Neural cell (in vitro differentiated cells): ENCODE data around the gene KCTD13. TPM values are rescaled to one million over a fixed set of nuclear protein-coding genes. Genes with fewer than 3 reads are reported as not detected.

Experiments used
- H2AFZ ChIP-seq: fragments of 200-600, 300-800 bp; sonication (generic), shearing (Covaris generic); 2 replicates; pipeline ENCODE4 v1.6.0; 2014; ENCODE audit warnings: low read depth, mild to moderate bottlenecking, antibody characterized with exemption, low read length, moderate library complexity
- H3F3A ChIP-seq: fragments of 200-600 bp; shearing (Covaris generic); 2 replicates; pipeline ENCODE4 v1.6.1; 2016; ENCODE audit warnings: mild to moderate bottlenecking, moderate library complexity, mixed read lengths, antibody characterized with exemption, low read length; ENCODE audit not compliant: insufficient read depth, poor library complexity, severe bottlenecking
- H3K27ac ChIP-seq: fragments of 200-600, 300-800 bp; sonication (generic), shearing (Covaris generic); 2 replicates; pipeline ENCODE4 v1.5.1; 2014; ENCODE audit warnings: mild to moderate bottlenecking, low read length, moderate library complexity
- H3K27me3 ChIP-seq: fragments of 300-800, 200-600 bp; sonication (generic), shearing (Covaris generic); 2 replicates; pipeline ENCODE4 v1.6.0; 2014; ENCODE audit warnings: mild to moderate bottlenecking, low read depth, low read length, moderate library complexity; ENCODE audit not compliant: insufficient read depth
- H3K36me3 ChIP-seq: fragments of 300-800, 200-600 bp; sonication (generic), shearing (Covaris generic); 2 replicates; pipeline ENCODE4 v1.5.1; 2014; ENCODE audit warnings: mild to moderate bottlenecking, antibody characterized with exemption, low read length, moderate library complexity; ENCODE audit not compliant: insufficient read depth
- H3K4me2 ChIP-seq: fragments of 300-800, 200-600 bp; sonication (generic), shearing (Covaris generic); 2 replicates; pipeline ENCODE4 v1.6.0; 2014; ENCODE audit warnings: mild to moderate bottlenecking, low read length
- H3K4me3 ChIP-seq: fragments of 300-800, 200-600 bp; sonication (generic), shearing (Covaris generic); 2 replicates; pipeline ENCODE4 v1.5.1; 2014; ENCODE audit warnings: mild to moderate bottlenecking, low read length, moderate library complexity
- H3K79me2 ChIP-seq: fragments of 200-600 bp; shearing (Covaris generic); replicated peaks from 2 replicates; pipeline ENCODE4 v1.6.0; 2014; ENCODE audit warnings: mild to moderate bottlenecking, low read length, moderate library complexity; ENCODE audit not compliant: insufficient read depth
- H3K9ac ChIP-seq: fragments of 300-800, 200-600 bp; sonication (generic), shearing (Covaris generic); 2 replicates; pipeline ENCODE4 v1.6.1; 2016; ENCODE audit warnings: mild to moderate bottlenecking, low read length, mixed read lengths
- H3K9me2 ChIP-seq: fragments of 200-600 bp; shearing (Covaris generic); 2 replicates; pipeline ENCODE4 v1.6.1; 2016; ENCODE audit warnings: mild to moderate bottlenecking, low read length, mixed read lengths; ENCODE audit not compliant: insufficient read depth
- H3K9me3 ChIP-seq: fragments of 200-600, 300-800 bp; sonication (generic), shearing (Covaris generic); 2 replicates; pipeline ENCODE4 v1.6.1; 2016; ENCODE audit warnings: mild to moderate bottlenecking, mixed run types, low read length, moderate library complexity, mixed read lengths
- H4K20me1 ChIP-seq: fragments of 200-600 bp; shearing (Covaris generic); 2 replicates; pipeline ENCODE4 v1.6.1; 2016; ENCODE audit warnings: mild to moderate bottlenecking, mixed run types; ENCODE audit not compliant: insufficient read depth
- EP300 ChIP-seq: fragments of 450-650 bp; conservative IDR thresholded peaks from 2 replicates; pipeline ENCODE4 v1.6.1; 2014; ENCODE audit warnings: antibody characterized with exemption, mild to moderate bottlenecking, moderate library complexity; ENCODE audit not compliant: poor library complexity, severe bottlenecking
- EZH2 ChIP-seq: fragments of 200-600, 300-800 bp; shearing (Covaris generic), sonication (generic); IDR thresholded peaks from 2 replicates; pipeline ENCODE4 v1.6.1; 2014; ENCODE audit warnings: antibody characterized with exemption, low read length, borderline replicate concordance, mild to moderate bottlenecking; ENCODE audit not compliant: insufficient read depth, poor library complexity, severe bottlenecking
- MXI1 ChIP-seq: fragments of 450-650 bp; conservative IDR thresholded peaks from 2 replicates; pipeline ENCODE4 v1.6.1; 2014; ENCODE audit warnings: antibody characterized with exemption, mild to moderate bottlenecking; ENCODE audit not compliant: poor library complexity, severe bottlenecking
- POLR2AphosphoS5 ChIP-seq: IDR thresholded peaks from 2 replicates; pipeline ENCODE4 v1.6.1; 2012
- RAD21 ChIP-seq: fragments of 450-650 bp; conservative IDR thresholded peaks from 2 replicates; pipeline ENCODE4 v1.6.1; 2014; ENCODE audit warnings: antibody characterized with exemption, mild to moderate bottlenecking, moderate library complexity
- SMC3 ChIP-seq: fragments of 450-650 bp; conservative IDR thresholded peaks from 2 replicates; pipeline ENCODE4 v1.6.1; 2014; ENCODE audit warnings: antibody characterized with exemption, mild to moderate bottlenecking, moderate library complexity; ENCODE audit not compliant: poor library complexity
- TAF1 ChIP-seq: IDR thresholded peaks from 2 replicates; pipeline ENCODE4 v1.6.1; 2012; ENCODE audit warnings: low read depth
- polyA plus RNA-seq: library from polyadenylated mRNA; depleted of rRNA; stranded (reverse); fragments of >200 nt; gene quantifications from 2 replicates; pipeline ENCODE4 v1.2.3, GENCODE V29; 2014
- TF ChIP-seq, protein P1 (sequence below): IDR thresholded peaks from 2 replicates; pipeline ENCODE4 v1.6.1; 2012; ENCODE audit warnings: borderline replicate concordance
- TF ChIP-seq, protein P2 (sequence below): fragments of 450-650 bp; IDR thresholded peaks from 2 replicates; pipeline ENCODE4 v1.5.1; 2014; ENCODE audit warnings: antibody characterized with exemption, mild to moderate bottlenecking, moderate library complexity; ENCODE audit not compliant: poor library complexity, severe bottlenecking

The KCTD13 gene
- polyA plus RNA-seq, 1 donor from 2014 or later: 55.0 TPM

DNA sequence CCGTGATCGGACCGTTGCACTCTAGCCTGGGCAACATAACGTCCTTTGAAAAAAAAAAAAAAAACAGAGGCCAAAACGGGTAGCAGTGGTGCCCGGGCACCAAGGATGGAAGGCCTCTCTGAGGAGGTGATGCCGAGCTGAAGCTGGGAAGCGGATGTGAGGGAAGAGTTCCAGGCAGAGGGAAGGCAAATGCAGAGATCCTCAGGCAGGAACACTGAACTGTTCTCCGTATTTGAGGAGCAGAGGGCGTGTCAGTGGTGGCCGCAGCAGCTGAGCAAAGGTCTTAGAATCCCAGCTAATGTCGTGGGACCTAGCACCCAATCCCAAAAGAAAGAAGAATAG, 656 bp upstream of the KCTD13 start:
- Histone ChIP-seq H3F3A (peaks cover 3% of the 10 kb centered on the region), H3K27ac (peak overlapping the region; percentile 84), H2AFZ (peak overlapping the region; percentile 89), H3K9me2 (no peaks in the 10 kb centered on the region), H4K20me1 (no peaks in the 10 kb centered on the region), H3K27me3 (no peaks in the 10 kb centered on the region), H3K36me3 (no peaks in the 10 kb centered on the region), H3K4me2 (peak overlapping the region; percentile 71), H3K9me3 (no peaks in the 10 kb centered on the region), H3K9ac (peak overlapping the region; percentile 82), H3K4me3 (peak overlapping the region; percentile 94), H3K79me2 (peaks cover 9% of the 10 kb centered on the region)
- TF ChIP-seq MXI1 (no peak), EP300 (no peak), TAF1 (peak; percentile 59), RAD21 (peak; percentile 1)
- TF ChIP-seq, protein P1, sequence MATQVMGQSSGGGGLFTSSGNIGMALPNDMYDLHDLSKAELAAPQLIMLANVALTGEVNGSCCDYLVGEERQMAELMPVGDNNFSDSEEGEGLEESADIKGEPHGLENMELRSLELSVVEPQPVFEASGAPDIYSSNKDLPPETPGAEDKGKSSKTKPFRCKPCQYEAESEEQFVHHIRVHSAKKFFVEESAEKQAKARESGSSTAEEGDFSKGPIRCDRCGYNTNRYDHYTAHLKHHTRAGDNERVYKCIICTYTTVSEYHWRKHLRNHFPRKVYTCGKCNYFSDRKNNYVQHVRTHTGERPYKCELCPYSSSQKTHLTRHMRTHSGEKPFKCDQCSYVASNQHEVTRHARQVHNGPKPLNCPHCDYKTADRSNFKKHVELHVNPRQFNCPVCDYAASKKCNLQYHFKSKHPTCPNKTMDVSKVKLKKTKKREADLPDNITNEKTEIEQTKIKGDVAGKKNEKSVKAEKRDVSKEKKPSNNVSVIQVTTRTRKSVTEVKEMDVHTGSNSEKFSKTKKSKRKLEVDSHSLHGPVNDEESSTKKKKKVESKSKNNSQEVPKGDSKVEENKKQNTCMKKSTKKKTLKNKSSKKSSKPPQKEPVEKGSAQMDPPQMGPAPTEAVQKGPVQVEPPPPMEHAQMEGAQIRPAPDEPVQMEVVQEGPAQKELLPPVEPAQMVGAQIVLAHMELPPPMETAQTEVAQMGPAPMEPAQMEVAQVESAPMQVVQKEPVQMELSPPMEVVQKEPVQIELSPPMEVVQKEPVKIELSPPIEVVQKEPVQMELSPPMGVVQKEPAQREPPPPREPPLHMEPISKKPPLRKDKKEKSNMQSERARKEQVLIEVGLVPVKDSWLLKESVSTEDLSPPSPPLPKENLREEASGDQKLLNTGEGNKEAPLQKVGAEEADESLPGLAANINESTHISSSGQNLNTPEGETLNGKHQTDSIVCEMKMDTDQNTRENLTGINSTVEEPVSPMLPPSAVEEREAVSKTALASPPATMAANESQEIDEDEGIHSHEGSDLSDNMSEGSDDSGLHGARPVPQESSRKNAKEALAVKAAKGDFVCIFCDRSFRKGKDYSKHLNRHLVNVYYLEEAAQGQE: no peak

DNA sequence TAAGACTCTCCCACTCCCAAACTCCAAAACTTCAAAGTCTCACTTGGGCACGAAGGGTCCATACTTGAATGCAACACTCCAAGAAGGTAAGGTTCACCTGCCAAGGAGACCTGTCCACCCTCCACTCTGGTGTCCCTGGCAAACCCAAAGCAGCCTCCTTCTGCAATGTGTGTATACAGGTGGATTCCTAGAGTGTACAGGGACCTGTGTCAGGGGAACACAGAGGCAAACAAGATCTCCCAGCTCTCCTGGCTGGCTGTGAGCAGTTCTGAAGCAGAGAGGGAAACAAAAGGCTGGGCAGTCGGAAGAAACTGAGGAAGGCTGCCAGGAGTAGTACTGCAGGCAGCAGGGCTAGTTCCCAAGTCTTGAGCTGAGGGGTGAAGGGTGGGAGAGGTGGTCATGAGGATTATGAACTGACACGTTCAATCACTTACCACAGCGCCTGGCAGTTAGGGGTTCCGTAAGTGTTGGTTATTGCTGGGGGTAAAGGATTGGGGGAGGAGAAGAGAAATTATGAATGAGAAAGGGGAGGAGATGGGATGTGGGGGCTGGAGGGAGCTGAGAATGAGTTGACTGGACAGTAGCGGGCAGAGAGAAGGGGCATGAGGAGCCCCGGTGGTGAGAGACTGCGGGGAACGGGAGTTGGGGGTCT, 795 bp downstream of the KCTD13 start:
- Histone ChIP-seq H3K9me3 (no peaks in the 10 kb centered on the region), H2AFZ (peak overlapping the region; percentile 36), H3F3A (peaks cover 3% of the 10 kb centered on the region), H3K79me2 (peaks cover 9% of the 10 kb centered on the region), H3K9me2 (no peaks in the 10 kb centered on the region), H3K9ac (peak overlapping the region; percentile 82), H3K4me3 (peak overlapping the region; percentile 94), H3K36me3 (no peaks in the 10 kb centered on the region), H3K4me2 (peak overlapping the region; percentile 92), H3K27me3 (no peaks in the 10 kb centered on the region), H3K27ac (peak overlapping the region; percentile 84), H4K20me1 (no peaks in the 10 kb centered on the region)
- TF ChIP-seq EZH2: no peak
- TF ChIP-seq, protein P2, sequence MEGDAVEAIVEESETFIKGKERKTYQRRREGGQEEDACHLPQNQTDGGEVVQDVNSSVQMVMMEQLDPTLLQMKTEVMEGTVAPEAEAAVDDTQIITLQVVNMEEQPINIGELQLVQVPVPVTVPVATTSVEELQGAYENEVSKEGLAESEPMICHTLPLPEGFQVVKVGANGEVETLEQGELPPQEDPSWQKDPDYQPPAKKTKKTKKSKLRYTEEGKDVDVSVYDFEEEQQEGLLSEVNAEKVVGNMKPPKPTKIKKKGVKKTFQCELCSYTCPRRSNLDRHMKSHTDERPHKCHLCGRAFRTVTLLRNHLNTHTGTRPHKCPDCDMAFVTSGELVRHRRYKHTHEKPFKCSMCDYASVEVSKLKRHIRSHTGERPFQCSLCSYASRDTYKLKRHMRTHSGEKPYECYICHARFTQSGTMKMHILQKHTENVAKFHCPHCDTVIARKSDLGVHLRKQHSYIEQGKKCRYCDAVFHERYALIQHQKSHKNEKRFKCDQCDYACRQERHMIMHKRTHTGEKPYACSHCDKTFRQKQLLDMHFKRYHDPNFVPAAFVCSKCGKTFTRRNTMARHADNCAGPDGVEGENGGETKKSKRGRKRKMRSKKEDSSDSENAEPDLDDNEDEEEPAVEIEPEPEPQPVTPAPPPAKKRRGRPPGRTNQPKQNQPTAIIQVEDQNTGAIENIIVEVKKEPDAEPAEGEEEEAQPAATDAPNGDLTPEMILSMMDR: no peak
- no peak for TF ChIP-seq RAD21
- no peak for TF ChIP-seq MXI1
- no peak for TF ChIP-seq SMC3
- no peak for TF ChIP-seq POLR2AphosphoS5
- TF ChIP-seq TAF1: no peak
- TF ChIP-seq, protein P1: no peak
- no peak for TF ChIP-seq EP300
